ENCODE results near the gene OBSCN. TPM values are rescaled to one million over a fixed set of nuclear protein-coding genes. Genes with fewer than 3 reads are reported as not detected.

The OBSCN gene
- total and polyA plus RNA-seq, 10 of the 15 experiments (the other 5 are each of a cell fraction or from before 2014, with no cell fraction given) = 0.01 to 0.36 (median 0.08) TPM; not detected in 2

GRCh38 chr1:228280106-228280901 lies 72.5 kb downstream of the OBSCN start:
- no peak for DNase-seq (ENCODE audit: low read depth, low spot score)
- ChIA-PET RAD21 (ENCODE audit: unreplicated experiment) (no interaction called here), CTCF (no interaction called here), SMC1A (ENCODE audit: uncharacterized antibody, unreplicated experiment) (no interaction called here), POLR2A (no interaction called here)
- H2AFZ ChIP-seq (ENCODE audit: control insufficient read depth, low read depth, low read length) = no peak overlapping the region
- peaks cover 0 to 1% of the 10 kb centered on the region in 2 experiments; a peak in 2 of 4 replicates for H3K27me3 ChIP-seq (replicated peaks in 1 of 2; ENCODE audit: control insufficient read depth in 2 of 2, insufficient read depth in 2 of 2, low read length in 1 of 2)
- H3K9me3 ChIP-seq (replicated peaks; ENCODE audit: control insufficient read depth, insufficient read depth, low read length) = no peaks in the 10 kb centered on the region
- no peak for ATAC-seq
- H3K4me2 ChIP-seq (ENCODE audit: control insufficient read depth, insufficient read depth) = no peak overlapping the region
- no peaks in the 10 kb centered on the region for H3K36me3 ChIP-seq (ENCODE audit: control insufficient read depth in 2 of 2, insufficient read depth in 2 of 2, low read length in 1 of 2)
- H4K20me1 ChIP-seq (ENCODE audit: control insufficient read depth, insufficient read depth) = no peaks in the 10 kb centered on the region
- no peaks in the 10 kb centered on the region for H3K4me1 ChIP-seq (ENCODE audit: control insufficient read depth, insufficient read depth, low read length)
- BruUV-seq (replicated peaks) = no TSS peak
- no peaks in the 10 kb centered on the region for H3K79me2 ChIP-seq (ENCODE audit: control insufficient read depth, insufficient read depth, low read length)
- no peak overlapping the region for H3K27ac ChIP-seq (ENCODE audit: control insufficient read depth, insufficient read depth)
- intact Hi-C loops (cut with micrococcal nuclease; ENCODE audit: unreplicated experiment) (loop anchor here (10.0 kb wide), 1 partner anchor 66 kb away; no protein-coding TSS in a partner anchor), in situ Hi-C loops (cut with MboI) (no loop called here)
- FAIRE-seq = no peak
- no peak overlapping the region for H3K9ac ChIP-seq (ENCODE audit: control insufficient read depth, insufficient read depth, low read length)
- WGBS (ENCODE audit: insufficient coverage, insufficient replicate concordance, low lambda C conversion rate, missing lambda C conversion rate) = 71% methylated on average over 48 of the region's 48 CpGs
- no peak overlapping the region for H3K4me3 ChIP-seq
- TF ChIP-seq TARDBP (IDR thresholded peaks at IDR 0.05; ENCODE audit: borderline replicate concordance) (no peak), SPI1 (IDR thresholded peaks at IDR 0.05; ENCODE audit: borderline replicate concordance, insufficient read depth, low read depth, low read length) (no peak), USF2 (IDR thresholded peaks at IDR 0.05; ENCODE audit: borderline replicate concordance, low read depth, low read length) (no peak), ZNF274 (IDR thresholded peaks at IDR 0.05; ENCODE audit: insufficient read depth, insufficient read length) (no peak), BCLAF1 (IDR thresholded peaks at IDR 0.05) (no peak), KLF5 (IDR thresholded peaks at IDR 0.05; ENCODE audit: partially characterized antibody) (no peak), HDAC6 (IDR thresholded peaks at IDR 0.05; ENCODE audit: unreplicated experiment) (no peak), YY1 (IDR thresholded peaks at IDR 0.05; ENCODE audit: low read depth, low read length) (no peak), KDM1A (IDR thresholded peaks at IDR 0.05; ENCODE audit: borderline replicate concordance) (no peak), DPF2 (IDR thresholded peaks at IDR 0.05) (no peak), CBX3 (IDR thresholded peaks at IDR 0.05; ENCODE audit: borderline replicate concordance, low read depth) (no peak), JUND (IDR thresholded peaks at IDR 0.05; ENCODE audit: low read depth, low read length) (no peak)
